Measurements from ENCODE around the gene NELL1.

The NELL1 gene

DNA sequence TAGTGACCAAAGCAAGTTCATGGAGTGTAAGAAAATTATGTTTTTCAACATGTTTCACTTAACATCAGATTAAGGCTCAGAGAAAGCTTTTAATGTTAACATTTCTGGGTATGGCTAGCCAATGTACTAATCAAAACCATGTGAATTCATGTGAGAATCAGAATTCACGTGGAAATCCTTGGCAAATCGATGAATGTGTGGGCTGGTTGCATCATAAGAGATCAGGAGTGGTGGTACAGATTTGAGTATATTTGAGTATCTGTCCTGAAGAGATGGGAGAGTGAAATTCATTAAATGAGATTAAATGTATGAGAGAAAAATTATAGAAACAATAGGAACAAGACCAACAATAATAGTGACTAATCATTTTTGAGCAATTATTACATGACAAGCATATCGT lies 884.9 kb downstream of the NELL1 start:
- TF ChIP-seq SIN3A (IDR thresholded peaks at IDR 0.05; ENCODE audit: borderline replicate concordance, insufficient read depth, low read length) (no peak), TAF1 (IDR thresholded peaks at IDR 0.05; ENCODE audit: borderline replicate concordance, insufficient read depth, low read length) (no peak), POLR2AphosphoS5 (IDR thresholded peaks at IDR 0.05; ENCODE audit: low read depth, low read length) (no peak), FOXP2 (optimal IDR thresholded peaks at IDR 0.05; ENCODE audit: borderline replicate concordance, extremely low read depth, extremely low read length, insufficient read depth) (no peak)
- TF ChIP-seq, protein P1, sequence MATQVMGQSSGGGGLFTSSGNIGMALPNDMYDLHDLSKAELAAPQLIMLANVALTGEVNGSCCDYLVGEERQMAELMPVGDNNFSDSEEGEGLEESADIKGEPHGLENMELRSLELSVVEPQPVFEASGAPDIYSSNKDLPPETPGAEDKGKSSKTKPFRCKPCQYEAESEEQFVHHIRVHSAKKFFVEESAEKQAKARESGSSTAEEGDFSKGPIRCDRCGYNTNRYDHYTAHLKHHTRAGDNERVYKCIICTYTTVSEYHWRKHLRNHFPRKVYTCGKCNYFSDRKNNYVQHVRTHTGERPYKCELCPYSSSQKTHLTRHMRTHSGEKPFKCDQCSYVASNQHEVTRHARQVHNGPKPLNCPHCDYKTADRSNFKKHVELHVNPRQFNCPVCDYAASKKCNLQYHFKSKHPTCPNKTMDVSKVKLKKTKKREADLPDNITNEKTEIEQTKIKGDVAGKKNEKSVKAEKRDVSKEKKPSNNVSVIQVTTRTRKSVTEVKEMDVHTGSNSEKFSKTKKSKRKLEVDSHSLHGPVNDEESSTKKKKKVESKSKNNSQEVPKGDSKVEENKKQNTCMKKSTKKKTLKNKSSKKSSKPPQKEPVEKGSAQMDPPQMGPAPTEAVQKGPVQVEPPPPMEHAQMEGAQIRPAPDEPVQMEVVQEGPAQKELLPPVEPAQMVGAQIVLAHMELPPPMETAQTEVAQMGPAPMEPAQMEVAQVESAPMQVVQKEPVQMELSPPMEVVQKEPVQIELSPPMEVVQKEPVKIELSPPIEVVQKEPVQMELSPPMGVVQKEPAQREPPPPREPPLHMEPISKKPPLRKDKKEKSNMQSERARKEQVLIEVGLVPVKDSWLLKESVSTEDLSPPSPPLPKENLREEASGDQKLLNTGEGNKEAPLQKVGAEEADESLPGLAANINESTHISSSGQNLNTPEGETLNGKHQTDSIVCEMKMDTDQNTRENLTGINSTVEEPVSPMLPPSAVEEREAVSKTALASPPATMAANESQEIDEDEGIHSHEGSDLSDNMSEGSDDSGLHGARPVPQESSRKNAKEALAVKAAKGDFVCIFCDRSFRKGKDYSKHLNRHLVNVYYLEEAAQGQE (IDR thresholded peaks at IDR 0.05; ENCODE audit: insufficient read depth in 1 of 2, low read depth in 2 of 2, low read length in 2 of 2), result no peak

DNA sequence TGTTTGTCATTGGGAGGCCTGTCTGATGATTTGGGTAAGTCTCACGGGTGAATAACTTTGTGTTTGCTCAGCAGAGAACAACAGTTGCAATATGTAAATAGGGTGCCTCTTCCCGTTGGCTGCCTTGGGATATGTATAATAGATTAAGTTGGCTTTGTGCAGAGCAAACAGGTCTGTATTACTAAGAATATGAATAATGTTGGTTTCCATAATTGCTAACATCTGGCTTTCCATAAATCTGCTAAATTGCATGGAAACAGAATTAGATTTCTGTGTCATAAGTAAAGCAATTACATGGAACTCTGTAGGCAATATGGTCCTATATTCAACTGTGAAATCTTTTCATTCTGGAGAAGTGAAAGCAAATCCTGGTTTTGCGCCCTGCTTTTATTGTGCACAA lies 887.5 kb downstream of the NELL1 start:
- TF ChIP-seq FOXP2 (optimal IDR thresholded peaks at IDR 0.05; ENCODE audit: borderline replicate concordance, extremely low read depth, extremely low read length, insufficient read depth) (no peak), SIN3A (IDR thresholded peaks at IDR 0.05; ENCODE audit: borderline replicate concordance, insufficient read depth, low read length) (no peak), TAF1 (IDR thresholded peaks at IDR 0.05; ENCODE audit: borderline replicate concordance, insufficient read depth, low read length) (no peak), POLR2AphosphoS5 (IDR thresholded peaks at IDR 0.05; ENCODE audit: low read depth, low read length) (no peak)
- TF ChIP-seq, protein P1 (IDR thresholded peaks at IDR 0.05; ENCODE audit: insufficient read depth in 1 of 2, low read depth in 2 of 2, low read length in 2 of 2), result no peak

DNA sequence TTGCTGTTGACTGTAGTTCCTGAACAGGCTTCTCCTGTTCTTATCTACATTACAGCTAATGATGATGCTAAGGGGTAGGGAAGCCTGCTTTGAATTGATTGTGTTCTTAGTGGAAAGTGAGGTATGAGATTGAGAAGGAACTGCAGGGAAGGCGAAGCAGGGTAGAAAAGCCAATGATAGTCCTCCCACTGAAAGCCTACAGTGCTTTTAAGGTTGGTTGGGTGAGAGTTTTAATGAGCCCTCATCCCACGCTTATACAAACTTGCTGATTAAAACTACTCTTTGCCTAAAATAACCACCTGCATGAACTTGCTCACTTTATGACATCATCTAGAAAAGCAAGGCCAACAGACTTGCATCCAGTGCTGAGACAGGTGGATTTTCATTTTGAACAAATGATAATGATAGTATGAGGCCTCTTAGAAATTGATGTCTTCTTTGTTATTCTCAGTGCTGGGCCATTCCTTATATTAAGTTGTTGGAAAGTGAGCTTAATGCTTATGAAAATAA lies 891.1 kb downstream of the NELL1 start:
- TF ChIP-seq FOXP2 (optimal IDR thresholded peaks at IDR 0.05; ENCODE audit: borderline replicate concordance, extremely low read depth, extremely low read length, insufficient read depth) (no peak), TAF1 (IDR thresholded peaks at IDR 0.05; ENCODE audit: borderline replicate concordance, insufficient read depth, low read length) (no peak), POLR2AphosphoS5 (IDR thresholded peaks at IDR 0.05; ENCODE audit: low read depth, low read length) (no peak), SIN3A (IDR thresholded peaks at IDR 0.05; ENCODE audit: borderline replicate concordance, insufficient read depth, low read length) (no peak)
- TF ChIP-seq, protein P1 (IDR thresholded peaks at IDR 0.05; ENCODE audit: insufficient read depth in 1 of 2, low read depth in 2 of 2, low read length in 2 of 2), result no peak

DNA sequence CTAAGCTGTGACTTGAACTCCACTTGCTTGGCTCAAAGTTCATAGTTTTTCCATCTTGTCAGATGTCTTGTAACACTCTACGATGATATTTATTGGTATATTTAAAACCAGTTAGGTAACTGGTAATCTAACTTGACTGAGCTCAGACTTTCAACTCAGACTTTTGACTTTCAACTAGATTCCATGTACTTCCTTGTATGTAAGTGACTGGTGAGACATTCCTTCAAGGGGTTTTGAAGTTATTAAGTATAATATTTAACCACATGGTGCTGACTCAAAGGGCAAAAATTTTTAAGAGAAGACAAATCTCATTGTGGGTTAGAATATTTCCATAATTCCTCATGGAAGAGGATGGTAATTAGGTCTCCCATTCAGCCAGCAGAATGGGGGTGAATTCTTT lies 892.2 kb downstream of the NELL1 start:
- TF ChIP-seq TAF1 (IDR thresholded peaks at IDR 0.05; ENCODE audit: borderline replicate concordance, insufficient read depth, low read length) (no peak), POLR2AphosphoS5 (IDR thresholded peaks at IDR 0.05; ENCODE audit: low read depth, low read length) (no peak), FOXP2 (optimal IDR thresholded peaks at IDR 0.05; ENCODE audit: borderline replicate concordance, extremely low read depth, extremely low read length, insufficient read depth) (no peak), SIN3A (IDR thresholded peaks at IDR 0.05; ENCODE audit: borderline replicate concordance, insufficient read depth, low read length) (no peak)
- TF ChIP-seq, protein P1 (IDR thresholded peaks at IDR 0.05; ENCODE audit: insufficient read depth in 1 of 2, low read depth in 2 of 2, low read length in 2 of 2), result no peak

DNA sequence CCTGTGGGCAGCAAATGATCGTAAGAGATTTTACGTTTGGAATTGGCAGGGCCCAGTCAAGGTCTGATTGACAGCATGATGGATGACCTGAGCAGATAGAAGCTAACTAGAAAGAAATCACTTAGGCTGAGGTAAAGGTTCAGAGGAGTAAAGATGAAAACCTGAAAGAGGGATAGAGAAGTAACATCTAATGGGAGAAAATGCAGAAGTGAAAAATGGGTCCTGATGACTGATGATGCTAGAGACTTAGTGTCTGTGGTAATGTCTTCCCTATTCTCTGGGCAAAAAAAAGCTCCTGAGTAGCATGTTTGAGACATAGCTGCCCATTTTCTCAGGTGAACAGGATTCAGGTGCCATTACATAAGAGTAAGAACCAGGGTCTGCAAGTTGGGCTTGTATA lies 894.7 kb downstream of the NELL1 start:
- TF ChIP-seq FOXP2 (optimal IDR thresholded peaks at IDR 0.05; ENCODE audit: borderline replicate concordance, extremely low read depth, extremely low read length, insufficient read depth), result no peak
- no peak for TF ChIP-seq SIN3A (IDR thresholded peaks at IDR 0.05; ENCODE audit: borderline replicate concordance, insufficient read depth, low read length)
- TF ChIP-seq, protein P1 (IDR thresholded peaks at IDR 0.05; ENCODE audit: insufficient read depth in 1 of 2, low read depth in 2 of 2, low read length in 2 of 2), result no peak
- TF ChIP-seq POLR2AphosphoS5 (IDR thresholded peaks at IDR 0.05; ENCODE audit: low read depth, low read length), result no peak
- TF ChIP-seq TAF1 (IDR thresholded peaks at IDR 0.05; ENCODE audit: borderline replicate concordance, insufficient read depth, low read length), result no peak
